ENCODE data around the gene C5orf47. TPM values are rescaled to one million over a fixed set of nuclear protein-coding genes. Genes with fewer than 3 reads are reported as not detected.

C5orf47 gene, protein sequence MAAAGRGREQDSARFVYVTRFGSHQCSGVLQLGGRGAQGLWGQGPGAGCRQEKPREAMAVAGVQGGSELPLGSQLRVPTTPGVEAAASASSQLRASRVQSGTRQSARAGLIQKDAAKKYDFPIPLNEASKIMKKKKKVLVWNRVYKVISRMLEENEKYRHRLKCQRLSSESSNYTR
- total RNA-seq (not detected in 2 replicates), polyA plus RNA-seq (not detected in 2 replicates), polyA minus RNA-seq (ENCODE audit: low replicate concordance) (not detected in 2 replicates)
- not detected in 2 replicates for polyA plus RNA-seq (2012)

- Histone ChIP-seq H3K9ac (ENCODE audit: insufficient read depth, low read length) (no peak within 1 kb of the TSS), H3K27me3 (ENCODE audit: control insufficient read depth, insufficient read depth, low read length) (no peaks in the 10 kb centered on the region), H3K4me2 (ENCODE audit: extremely low read depth, insufficient read depth, low read length) (no peak within 1 kb of the TSS), H4K20me1 (ENCODE audit: control insufficient read depth, extremely low read depth, insufficient read depth, low read length) (no peaks in the 10 kb centered on the region), H3K27ac (ENCODE audit: insufficient read depth, low read length) (no peak within 1 kb of the TSS), H3K36me3 (ENCODE audit: control insufficient read depth, insufficient read depth, low read length) (no peaks in the 10 kb centered on the region), H3K4me3 (replicated peaks in 1 of 4; ENCODE audit: control extremely low read depth in 1 of 4, insufficient read depth in 1 of 4, low read depth in 3 of 4, low read length in 4 of 4) (no peak within 1 kb of the TSS), H3K79me2 (ENCODE audit: control insufficient read depth, insufficient read depth, low read length) (no peaks in the 10 kb centered on the region), H2AFZ (ENCODE audit: low read length) (no peak within 1 kb of the TSS), H3K4me1 (ENCODE audit: control insufficient read depth, extremely low read depth, insufficient read depth, low read length) (no peaks in the 10 kb centered on the region), H3K9me3 (ENCODE audit: control insufficient read depth, insufficient read depth, low read depth, low read length) (no peaks in the 10 kb centered on the region)
- DNase-seq (ENCODE audit: low read depth in 2 of 2), result no peak
- TF ChIP-seq EZH2 (IDR thresholded peaks at IDR 0.05; ENCODE audit: low read length, missing control alignments), result no peak
- TF ChIP-seq, protein P1, sequence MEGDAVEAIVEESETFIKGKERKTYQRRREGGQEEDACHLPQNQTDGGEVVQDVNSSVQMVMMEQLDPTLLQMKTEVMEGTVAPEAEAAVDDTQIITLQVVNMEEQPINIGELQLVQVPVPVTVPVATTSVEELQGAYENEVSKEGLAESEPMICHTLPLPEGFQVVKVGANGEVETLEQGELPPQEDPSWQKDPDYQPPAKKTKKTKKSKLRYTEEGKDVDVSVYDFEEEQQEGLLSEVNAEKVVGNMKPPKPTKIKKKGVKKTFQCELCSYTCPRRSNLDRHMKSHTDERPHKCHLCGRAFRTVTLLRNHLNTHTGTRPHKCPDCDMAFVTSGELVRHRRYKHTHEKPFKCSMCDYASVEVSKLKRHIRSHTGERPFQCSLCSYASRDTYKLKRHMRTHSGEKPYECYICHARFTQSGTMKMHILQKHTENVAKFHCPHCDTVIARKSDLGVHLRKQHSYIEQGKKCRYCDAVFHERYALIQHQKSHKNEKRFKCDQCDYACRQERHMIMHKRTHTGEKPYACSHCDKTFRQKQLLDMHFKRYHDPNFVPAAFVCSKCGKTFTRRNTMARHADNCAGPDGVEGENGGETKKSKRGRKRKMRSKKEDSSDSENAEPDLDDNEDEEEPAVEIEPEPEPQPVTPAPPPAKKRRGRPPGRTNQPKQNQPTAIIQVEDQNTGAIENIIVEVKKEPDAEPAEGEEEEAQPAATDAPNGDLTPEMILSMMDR (conservative IDR thresholded peaks at IDR 0.05 in 1 of 2, IDR thresholded peaks at IDR 0.05 in 1 of 2; ENCODE audit: low read depth in 1 of 2, low read length in 2 of 2), result no peak
Measured at GRCh38 chr5:173988554-173989431, at the start of gene C5orf47. TSS of gene C5orf47 (plus strand) at chr5:173989170. CDS start at chr5:173989264, 94 bp downstream.

DNA sequence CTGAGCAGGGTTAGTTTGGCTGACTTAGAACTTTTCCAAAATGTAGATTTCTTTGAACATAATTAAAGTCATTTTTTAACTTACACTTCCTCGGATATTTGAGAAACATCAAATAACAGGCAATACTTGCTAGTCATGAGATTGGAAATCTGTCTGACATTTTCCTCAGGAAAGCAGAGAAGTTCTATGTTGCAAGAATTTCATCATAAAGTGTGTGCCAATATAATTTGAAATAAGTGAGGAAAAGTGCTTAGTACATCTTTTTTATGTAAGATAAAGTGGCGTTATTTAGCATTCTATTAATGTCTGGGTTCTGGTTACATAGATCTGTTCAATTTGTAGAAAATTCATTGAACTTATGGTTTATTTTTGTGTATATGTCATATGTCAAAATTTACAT, 48.7 kb upstream of the C5orf47 start:
- Histone ChIP-seq H3K4me2 (ENCODE audit: extremely low read depth, insufficient read depth, low read length) (no peak overlapping the region), H3K27ac (ENCODE audit: insufficient read depth, low read length) (no peak overlapping the region), H3K27me3 (ENCODE audit: control insufficient read depth, insufficient read depth, low read length) (no peaks in the 10 kb centered on the region), H3K36me3 (ENCODE audit: control insufficient read depth, insufficient read depth, low read length) (no peaks in the 10 kb centered on the region), H3K9ac (ENCODE audit: insufficient read depth, low read length) (no peak overlapping the region), H3K4me3 (replicated peaks in 1 of 4; ENCODE audit: control extremely low read depth in 1 of 4, insufficient read depth in 1 of 4, low read depth in 3 of 4, low read length in 4 of 4) (no peak overlapping the region), H3K9me3 (ENCODE audit: control insufficient read depth, insufficient read depth, low read depth, low read length) (no peaks in the 10 kb centered on the region), H4K20me1 (ENCODE audit: control insufficient read depth, extremely low read depth, insufficient read depth, low read length) (no peaks in the 10 kb centered on the region), H2AFZ (ENCODE audit: low read length) (no peak overlapping the region), H3K4me1 (ENCODE audit: control insufficient read depth, extremely low read depth, insufficient read depth, low read length) (no peaks in the 10 kb centered on the region), H3K79me2 (ENCODE audit: control insufficient read depth, insufficient read depth, low read length) (no peaks in the 10 kb centered on the region)
- peak in 1 of 2 donors; percentile 61 for DNase-seq (ENCODE audit: low read depth in 2 of 2)
- TF ChIP-seq, protein P1 (conservative IDR thresholded peaks at IDR 0.05 in 1 of 2, IDR thresholded peaks at IDR 0.05 in 1 of 2; ENCODE audit: low read depth in 1 of 2, low read length in 2 of 2), result no peak

GRCh38 chr5:173941102-173941501, 47.9 kb upstream of the C5orf47 start:
- DNase-seq (ENCODE audit: low read depth in 2 of 2), result no peak
- no peaks in the 10 kb centered on the region for H3K27me3 ChIP-seq (ENCODE audit: control insufficient read depth, insufficient read depth, low read length)
- H3K79me2 ChIP-seq (ENCODE audit: control insufficient read depth, insufficient read depth, low read length), result no peaks in the 10 kb centered on the region
- H3K4me2 ChIP-seq (ENCODE audit: extremely low read depth, insufficient read depth, low read length), result no peak overlapping the region
- no peaks in the 10 kb centered on the region for H3K36me3 ChIP-seq (ENCODE audit: control insufficient read depth, insufficient read depth, low read length)
- TF ChIP-seq, protein P1 (conservative IDR thresholded peaks at IDR 0.05 in 1 of 2, IDR thresholded peaks at IDR 0.05 in 1 of 2; ENCODE audit: low read depth in 1 of 2, low read length in 2 of 2), result no peak
- no peak for TF ChIP-seq EZH2 (IDR thresholded peaks at IDR 0.05; ENCODE audit: low read length, missing control alignments)
- no peaks in the 10 kb centered on the region for H3K9me3 ChIP-seq (ENCODE audit: control insufficient read depth, insufficient read depth, low read depth, low read length)
- H3K4me3 ChIP-seq (replicated peaks in 1 of 4; ENCODE audit: control extremely low read depth in 1 of 4, insufficient read depth in 1 of 4, low read depth in 3 of 4, low read length in 4 of 4), result no peak overlapping the region
- no peaks in the 10 kb centered on the region for H4K20me1 ChIP-seq (ENCODE audit: control insufficient read depth, extremely low read depth, insufficient read depth, low read length)
- no peak overlapping the region for H3K27ac ChIP-seq (ENCODE audit: insufficient read depth, low read length)
- H2AFZ ChIP-seq (ENCODE audit: low read length), result no peak overlapping the region
- no peaks in the 10 kb centered on the region for H3K4me1 ChIP-seq (ENCODE audit: control insufficient read depth, extremely low read depth, insufficient read depth, low read length)
- no peak overlapping the region for H3K9ac ChIP-seq (ENCODE audit: insufficient read depth, low read length)

All from fibroblast of lung (primary cell).